ENCODE data around the gene NPAS3.

Gene NPAS3

GRCh38 chr14:33844118-33844517, 905.4 kb downstream of the NPAS3 start:
- Histone ChIP-seq H3K4me2 (ENCODE audit: insufficient read depth, low read length) (no peak overlapping the region), H3K4me1 (ENCODE audit: insufficient read depth, low read length) (peaks cover 13% of the 10 kb centered on the region), H3K9me3 (ENCODE audit: insufficient read depth, low read length, severe bottlenecking) (no peaks in the 10 kb centered on the region), H3K27ac (ENCODE audit: low read length) (no peak overlapping the region), H3K36me3 (ENCODE audit: insufficient read depth, low read length) (no peaks in the 10 kb centered on the region), H3K4me3 (ENCODE audit: low read depth in 1 of 2, low read length in 2 of 2) (no peak overlapping the region), H4K20me1 (ENCODE audit: insufficient read depth, low read length) (no peaks in the 10 kb centered on the region), H3K79me2 (ENCODE audit: insufficient read depth, low read length) (no peaks in the 10 kb centered on the region), H3K9ac (ENCODE audit: low read depth, low read length) (no peak overlapping the region), H2AFZ (ENCODE audit: low read depth, low read length) (no peak overlapping the region), H3K27me3 (ENCODE audit: insufficient read depth, low read length, poor library complexity) (no peaks in the 10 kb centered on the region)
- ATAC-seq (ENCODE audit: insufficient read depth, low read depth) (no peak), DNase-seq (no peak)
- TF ChIP-seq EZH2 (IDR thresholded peaks at IDR 0.05; ENCODE audit: borderline replicate concordance, low read depth, low read length, severe bottlenecking) (no peak), CTCF (IDR thresholded peaks at IDR 0.05; ENCODE audit: borderline replicate concordance, extremely low read depth, low read length, poor library complexity, severe bottlenecking) (no peak)

- Histone ChIP-seq H3K27ac (ENCODE audit: low read length) (no peak overlapping the region), H3K9me3 (ENCODE audit: insufficient read depth, low read length, severe bottlenecking) (no peaks in the 10 kb centered on the region), H3K36me3 (ENCODE audit: insufficient read depth, low read length) (no peaks in the 10 kb centered on the region), H3K27me3 (ENCODE audit: insufficient read depth, low read length, poor library complexity) (no peaks in the 10 kb centered on the region), H3K4me2 (ENCODE audit: insufficient read depth, low read length) (no peak overlapping the region), H3K4me3 (ENCODE audit: low read depth in 1 of 2, low read length in 2 of 2) (no peak overlapping the region), H3K4me1 (ENCODE audit: insufficient read depth, low read length) (peaks cover 13% of the 10 kb centered on the region), H4K20me1 (ENCODE audit: insufficient read depth, low read length) (no peaks in the 10 kb centered on the region), H2AFZ (ENCODE audit: low read depth, low read length) (no peak overlapping the region), H3K79me2 (ENCODE audit: insufficient read depth, low read length) (no peaks in the 10 kb centered on the region), H3K9ac (ENCODE audit: low read depth, low read length) (no peak overlapping the region)
- DNase-seq = no peak
- no peak for TF ChIP-seq CTCF (IDR thresholded peaks at IDR 0.05; ENCODE audit: borderline replicate concordance, extremely low read depth, low read length, poor library complexity, severe bottlenecking)
- TF ChIP-seq EZH2 (IDR thresholded peaks at IDR 0.05; ENCODE audit: borderline replicate concordance, low read depth, low read length, severe bottlenecking) = no peak
- no peak for ATAC-seq (ENCODE audit: insufficient read depth, low read depth)
Measured at GRCh38 chr14:33846100-33846824, 907.6 kb downstream of the NPAS3 start.

DNA sequence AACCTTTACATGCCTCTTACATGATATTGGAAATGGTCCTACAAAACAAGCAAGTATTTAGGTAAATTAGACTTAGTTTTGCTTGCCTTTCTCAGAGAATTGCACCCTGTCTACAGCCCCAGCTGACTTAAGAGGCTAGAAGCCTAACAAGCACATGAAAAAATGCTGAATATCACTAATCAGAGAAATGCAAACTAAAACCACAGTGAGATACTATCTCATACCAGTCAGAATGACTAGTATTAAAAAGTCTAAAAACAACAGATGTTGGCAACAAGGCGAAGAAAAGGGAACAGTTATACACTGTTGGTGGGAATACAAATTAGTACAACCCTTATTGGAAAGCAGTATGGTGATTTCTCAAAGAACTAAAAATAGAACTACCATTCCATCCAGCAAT, 908.4 kb downstream of the NPAS3 start:
- TF ChIP-seq EZH2 (IDR thresholded peaks at IDR 0.05; ENCODE audit: borderline replicate concordance, low read depth, low read length, severe bottlenecking) (no peak), CTCF (IDR thresholded peaks at IDR 0.05; ENCODE audit: borderline replicate concordance, extremely low read depth, low read length, poor library complexity, severe bottlenecking) (no peak)
- no peak overlapping the region for H3K4me2 ChIP-seq (ENCODE audit: insufficient read depth, low read length)
- no peaks in the 10 kb centered on the region for H3K79me2 ChIP-seq (ENCODE audit: insufficient read depth, low read length)

More for the DNA sequence above, 908.4 kb downstream of the NPAS3 start:
- no peaks in the 10 kb centered on the region for H3K9me3 ChIP-seq (ENCODE audit: insufficient read depth, low read length, severe bottlenecking)
- no peaks in the 10 kb centered on the region for H3K27me3 ChIP-seq (ENCODE audit: insufficient read depth, low read length, poor library complexity)
- H3K27ac ChIP-seq (ENCODE audit: low read length) = no peak overlapping the region
- H2AFZ ChIP-seq (ENCODE audit: low read depth, low read length) = no peak overlapping the region
- H3K9ac ChIP-seq (ENCODE audit: low read depth, low read length) = no peak overlapping the region
- no peak overlapping the region for H3K4me3 ChIP-seq (ENCODE audit: low read depth in 1 of 2, low read length in 2 of 2)
- peak; percentile 32; the same call in 1 of the 3 replicates for ATAC-seq (ENCODE audit: insufficient read depth, low read depth)
- no peak for DNase-seq
- H3K4me1 ChIP-seq (ENCODE audit: insufficient read depth, low read length) = peaks cover 12% of the 10 kb centered on the region
- H3K36me3 ChIP-seq (ENCODE audit: insufficient read depth, low read length) = no peaks in the 10 kb centered on the region
- no peaks in the 10 kb centered on the region for H4K20me1 ChIP-seq (ENCODE audit: insufficient read depth, low read length)

All from DND-41 (cell line).